ENCODE measurements around the gene GAS2. TPM values are rescaled to one million over a fixed set of nuclear protein-coding genes. Genes with fewer than 3 reads are reported as not detected.

Gene GAS2
- total RNA-seq, 2 experiments from 2014 or later = 1.8 to 4.1 TPM

- Histone ChIP-seq H3K4me3 (ENCODE audit: low read depth, low read length, poor library complexity, severe bottlenecking) (no peak overlapping the region), H2AFZ (ENCODE audit: low read length) (no peak overlapping the region), H3K27ac (ENCODE audit: low read depth, low read length, poor library complexity, severe bottlenecking) (no peak overlapping the region), H3K36me3 (ENCODE audit: insufficient read depth, low read length) (no peaks in the 10 kb centered on the region), H3K9me2 (ENCODE audit: insufficient read depth, low read length) (no peaks in the 10 kb centered on the region), H3K4me1 (ENCODE audit: insufficient read depth, low read length, poor library complexity, severe bottlenecking) (no peaks in the 10 kb centered on the region), H3K79me2 (ENCODE audit: insufficient read depth, low read depth, low read length) (no peaks in the 10 kb centered on the region), H4K20me1 (ENCODE audit: insufficient read depth, low read length) (no peaks in the 10 kb centered on the region), H3K9me3 (ENCODE audit: low read length) (no peaks in the 10 kb centered on the region), H3K4me2 (ENCODE audit: low read length) (no peak overlapping the region)
- no peak for DNase-seq (ENCODE audit: low spot score)
- CTCF ChIA-PET (ENCODE audit: unreplicated experiment) = no interaction called here
- no TSS peak for BruUV-seq (replicated peaks)
- intact Hi-C loops (cut with micrococcal nuclease; ENCODE audit: unreplicated experiment) = no loop called here
- TF ChIP-seq CTCF (conservative IDR thresholded peaks at IDR 0.05; ENCODE audit: low read length) = no peak
- TF ChIP-seq EZH2phosphoT487 (IDR thresholded peaks at IDR 0.05; ENCODE audit: borderline replicate concordance, low read depth, low read length) = no peak
- POLR2A ChIA-PET = no interaction called here
These were observed 68.4 kb downstream of the GAS2 start for GRCh38 chr11:22734628-22735345.

GRCh38 chr11:22742157-22742613 is 75.8 kb downstream of the GAS2 start:
- no peak for TF ChIP-seq CTCF (conservative IDR thresholded peaks at IDR 0.05; ENCODE audit: low read length)
- no peak for TF ChIP-seq EZH2phosphoT487 (IDR thresholded peaks at IDR 0.05; ENCODE audit: borderline replicate concordance, low read depth, low read length)
- CTCF ChIA-PET (ENCODE audit: unreplicated experiment) = no interaction called here
- H3K79me2 ChIP-seq (ENCODE audit: insufficient read depth, low read depth, low read length) = no peaks in the 10 kb centered on the region
- POLR2A ChIA-PET = no interaction called here
- no TSS peak for BruUV-seq (replicated peaks)
- DNase-seq (ENCODE audit: low spot score) = no peak
- H3K4me2 ChIP-seq (ENCODE audit: low read length) = no peak overlapping the region
- H3K36me3 ChIP-seq (ENCODE audit: insufficient read depth, low read length) = no peaks in the 10 kb centered on the region
- no peak overlapping the region for H3K27ac ChIP-seq (ENCODE audit: low read depth, low read length, poor library complexity, severe bottlenecking)
- H3K9me3 ChIP-seq (ENCODE audit: low read length) = no peaks in the 10 kb centered on the region
- no peaks in the 10 kb centered on the region for H3K4me1 ChIP-seq (ENCODE audit: insufficient read depth, low read length, poor library complexity, severe bottlenecking)
- H2AFZ ChIP-seq (ENCODE audit: low read length) = no peak overlapping the region
- no peak overlapping the region for H3K4me3 ChIP-seq (ENCODE audit: low read depth, low read length, poor library complexity, severe bottlenecking)
- no peaks in the 10 kb centered on the region for H3K9me2 ChIP-seq (ENCODE audit: insufficient read depth, low read length)
- H4K20me1 ChIP-seq (ENCODE audit: insufficient read depth, low read length) = no peaks in the 10 kb centered on the region
- intact Hi-C loops (cut with micrococcal nuclease; ENCODE audit: unreplicated experiment) = no loop called here

GRCh38 chr11:22749536-22749935 is 83.1 kb downstream of the GAS2 start:
- Histone ChIP-seq H4K20me1 (ENCODE audit: insufficient read depth, low read length) (no peaks in the 10 kb centered on the region), H3K4me3 (ENCODE audit: low read depth, low read length, poor library complexity, severe bottlenecking) (no peak overlapping the region), H3K9me3 (ENCODE audit: low read length) (no peaks in the 10 kb centered on the region), H3K4me1 (ENCODE audit: insufficient read depth, low read length, poor library complexity, severe bottlenecking) (no peaks in the 10 kb centered on the region), H2AFZ (ENCODE audit: low read length) (no peak overlapping the region), H3K27ac (ENCODE audit: low read depth, low read length, poor library complexity, severe bottlenecking) (no peak overlapping the region), H3K9me2 (ENCODE audit: insufficient read depth, low read length) (no peaks in the 10 kb centered on the region), H3K36me3 (ENCODE audit: insufficient read depth, low read length) (no peaks in the 10 kb centered on the region), H3K4me2 (ENCODE audit: low read length) (no peak overlapping the region), H3K79me2 (ENCODE audit: insufficient read depth, low read depth, low read length) (no peaks in the 10 kb centered on the region)
- no peak for DNase-seq (ENCODE audit: low spot score)
- no TSS peak for BruUV-seq (replicated peaks)
- no peak for TF ChIP-seq EZH2phosphoT487 (IDR thresholded peaks at IDR 0.05; ENCODE audit: borderline replicate concordance, low read depth, low read length)
- TF ChIP-seq CTCF (conservative IDR thresholded peaks at IDR 0.05; ENCODE audit: low read length) = no peak
- POLR2A ChIA-PET = no interaction called here
- intact Hi-C loops (cut with micrococcal nuclease; ENCODE audit: unreplicated experiment) = no loop called here
- CTCF ChIA-PET (ENCODE audit: unreplicated experiment) = no interaction called here

Measured in OCI-LY7 (cell line).